ENCODE results near the gene ZNF208. TPM values are rescaled to one million over a fixed set of nuclear protein-coding genes. Genes with fewer than 3 reads are reported as not detected.

The ZNF208 gene
- total and polyA plus RNA-seq, 2 donors (not counting 1 experiment from before 2014, with no cell fraction given), result 4.0 to 11.4 TPM

DNA sequence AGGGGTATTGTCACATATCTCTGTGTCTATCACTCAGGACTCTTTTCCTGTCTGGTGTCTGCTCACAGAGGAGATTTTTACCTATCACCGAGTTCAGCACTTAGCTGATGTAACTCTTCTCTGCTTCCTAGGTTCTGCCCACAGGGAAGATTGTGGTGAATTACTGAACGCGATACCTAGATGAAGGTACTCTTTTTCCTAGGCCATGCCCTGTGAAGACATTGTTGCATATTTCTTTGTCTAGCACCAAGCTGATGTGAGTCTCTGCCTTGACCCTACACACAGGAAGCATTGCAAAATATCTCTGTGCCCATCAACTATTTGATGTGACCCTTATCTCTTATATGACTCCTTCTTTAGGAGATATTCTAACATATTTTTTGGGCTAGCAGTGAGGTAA is 102.7 kb downstream of the ZNF208 start:
- ATAC-seq (ENCODE audit: low read depth), result no peak
- no peak overlapping the region for H3K4me3 ChIP-seq (ENCODE audit: control extremely low read depth in 1 of 5, extremely low read depth in 1 of 5, insufficient read depth in 1 of 5, low read depth in 2 of 5, low read length in 4 of 5)
- no peaks in the 10 kb centered on the region for H3K36me3 ChIP-seq (replicated peaks in 1 of 2; ENCODE audit: control extremely low read depth in 1 of 2, control insufficient read depth in 1 of 2, extremely low read depth in 1 of 2, insufficient read depth in 2 of 2, low read length in 1 of 2)
- H3K9me3 ChIP-seq (ENCODE audit: control extremely low read depth in 1 of 3, control insufficient read depth in 2 of 3, insufficient read depth in 1 of 3, low read length in 2 of 3), result peaks cover 0 to 11% (median 3%) of the 10 kb centered on the region in 3 donors
- DNase-seq, result no peak
- no peaks in the 10 kb centered on the region for H3K27me3 ChIP-seq (replicated peaks in 1 of 4; ENCODE audit: control extremely low read depth in 1 of 4, control insufficient read depth in 3 of 4, insufficient read depth in 4 of 4, low read length in 3 of 4)
- intact Hi-C loops (cut with micrococcal nuclease), result no loop called here
- Mint-ChIP-seq H3K4me1 (no peaks in the 10 kb centered on the region), H3K27ac (no peak overlapping the region), H3K4me3 (no peak overlapping the region), H3K27me3 (no peaks in the 10 kb centered on the region), H3K9me3 (ENCODE audit: insufficient read depth) (peaks cover 10% of the 10 kb centered on the region)
- WGBS (ENCODE audit: insufficient coverage), result 94% methylated on average over 2 of the region's 3 CpGs
- no peaks in the 10 kb centered on the region for H4K20me1 ChIP-seq (ENCODE audit: control insufficient read depth, insufficient read depth, low read length, poor library complexity, severe bottlenecking)
- no peaks in the 10 kb centered on the region for H3K4me1 ChIP-seq (ENCODE audit: control insufficient read depth in 2 of 2, insufficient read depth in 2 of 2, low read length in 2 of 2)
- H3K9ac ChIP-seq (ENCODE audit: low read length), result no peak overlapping the region
- no peak overlapping the region for H3K4me2 ChIP-seq (replicated peaks; ENCODE audit: low read depth, low read length, poor library complexity, severe bottlenecking)
- ChIA-PET CTCF (no interaction called here), POLR2A (no interaction called here)
- no peak overlapping the region for H3K27ac ChIP-seq (ENCODE audit: low read length in 2 of 2)
- no peak for TF ChIP-seq EZH2 (IDR thresholded peaks at IDR 0.05; ENCODE audit: borderline replicate concordance, insufficient read depth, low read depth, low read length, poor library complexity, severe bottlenecking)
- TF ChIP-seq, protein P1, sequence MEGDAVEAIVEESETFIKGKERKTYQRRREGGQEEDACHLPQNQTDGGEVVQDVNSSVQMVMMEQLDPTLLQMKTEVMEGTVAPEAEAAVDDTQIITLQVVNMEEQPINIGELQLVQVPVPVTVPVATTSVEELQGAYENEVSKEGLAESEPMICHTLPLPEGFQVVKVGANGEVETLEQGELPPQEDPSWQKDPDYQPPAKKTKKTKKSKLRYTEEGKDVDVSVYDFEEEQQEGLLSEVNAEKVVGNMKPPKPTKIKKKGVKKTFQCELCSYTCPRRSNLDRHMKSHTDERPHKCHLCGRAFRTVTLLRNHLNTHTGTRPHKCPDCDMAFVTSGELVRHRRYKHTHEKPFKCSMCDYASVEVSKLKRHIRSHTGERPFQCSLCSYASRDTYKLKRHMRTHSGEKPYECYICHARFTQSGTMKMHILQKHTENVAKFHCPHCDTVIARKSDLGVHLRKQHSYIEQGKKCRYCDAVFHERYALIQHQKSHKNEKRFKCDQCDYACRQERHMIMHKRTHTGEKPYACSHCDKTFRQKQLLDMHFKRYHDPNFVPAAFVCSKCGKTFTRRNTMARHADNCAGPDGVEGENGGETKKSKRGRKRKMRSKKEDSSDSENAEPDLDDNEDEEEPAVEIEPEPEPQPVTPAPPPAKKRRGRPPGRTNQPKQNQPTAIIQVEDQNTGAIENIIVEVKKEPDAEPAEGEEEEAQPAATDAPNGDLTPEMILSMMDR (IDR thresholded peaks at IDR 0.05), result no peak
- H2AFZ ChIP-seq (ENCODE audit: insufficient read depth, low read depth, low read length, poor library complexity, severe bottlenecking), result no peak overlapping the region
- no peaks in the 10 kb centered on the region for H3K79me2 ChIP-seq (ENCODE audit: control insufficient read depth, insufficient read depth, low read length)

DNA sequence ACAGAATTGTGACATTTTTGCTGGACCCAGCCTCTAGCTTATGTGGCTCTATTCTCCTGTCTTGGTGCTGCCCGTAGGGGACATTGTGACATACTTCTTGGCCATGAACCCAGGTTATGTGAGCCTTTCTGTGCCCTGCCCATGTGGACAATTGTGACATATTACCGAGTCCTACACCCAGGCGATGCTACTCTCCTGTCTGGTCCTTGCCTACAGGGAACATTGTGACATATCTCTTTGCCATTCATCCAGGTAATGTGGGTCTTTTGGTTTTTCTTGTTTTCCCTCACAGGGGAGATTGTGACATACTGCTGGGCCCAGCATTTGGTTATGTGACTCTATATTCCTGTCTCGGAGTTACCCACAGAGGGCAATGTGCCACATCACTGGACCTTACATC is 103.2 kb downstream of the ZNF208 start:
- Mint-ChIP-seq H3K4me3 (no peak overlapping the region), H3K27me3 (no peaks in the 10 kb centered on the region), H3K9me3 (ENCODE audit: insufficient read depth) (peaks cover 6% of the 10 kb centered on the region), H3K4me1 (no peaks in the 10 kb centered on the region), H3K27ac (no peak overlapping the region)
- ChIA-PET CTCF (no interaction called here), POLR2A (no interaction called here)
- 90% methylated on average over 3 of the region's 4 CpGs for WGBS (ENCODE audit: insufficient coverage)
- H3K27ac ChIP-seq (ENCODE audit: low read length in 2 of 2), result no peak overlapping the region
- H3K4me2 ChIP-seq (replicated peaks; ENCODE audit: low read depth, low read length, poor library complexity, severe bottlenecking), result no peak overlapping the region
- no peak for DNase-seq
- no peak overlapping the region for H2AFZ ChIP-seq (ENCODE audit: insufficient read depth, low read depth, low read length, poor library complexity, severe bottlenecking)
- H3K4me1 ChIP-seq (ENCODE audit: control insufficient read depth in 2 of 2, insufficient read depth in 2 of 2, low read length in 2 of 2), result no peaks in the 10 kb centered on the region
- ATAC-seq (ENCODE audit: low read depth), result no peak
- intact Hi-C loops (cut with micrococcal nuclease), result no loop called here
- H4K20me1 ChIP-seq (ENCODE audit: control insufficient read depth, insufficient read depth, low read length, poor library complexity, severe bottlenecking), result no peaks in the 10 kb centered on the region
- no peak for TF ChIP-seq EZH2 (IDR thresholded peaks at IDR 0.05; ENCODE audit: borderline replicate concordance, insufficient read depth, low read depth, low read length, poor library complexity, severe bottlenecking)
- no peaks in the 10 kb centered on the region for H3K36me3 ChIP-seq (replicated peaks in 1 of 2; ENCODE audit: control extremely low read depth in 1 of 2, control insufficient read depth in 1 of 2, extremely low read depth in 1 of 2, insufficient read depth in 2 of 2, low read length in 1 of 2)
- no peaks in the 10 kb centered on the region for H3K27me3 ChIP-seq (replicated peaks in 1 of 4; ENCODE audit: control extremely low read depth in 1 of 4, control insufficient read depth in 3 of 4, insufficient read depth in 4 of 4, low read length in 3 of 4)
- H3K4me3 ChIP-seq (ENCODE audit: control extremely low read depth in 1 of 5, extremely low read depth in 1 of 5, insufficient read depth in 1 of 5, low read depth in 2 of 5, low read length in 4 of 5), result no peak overlapping the region
- no peaks in the 10 kb centered on the region for H3K79me2 ChIP-seq (ENCODE audit: control insufficient read depth, insufficient read depth, low read length)
- peaks cover 0 to 11% (median 3%) of the 10 kb centered on the region in 3 donors for H3K9me3 ChIP-seq (ENCODE audit: control extremely low read depth in 1 of 3, control insufficient read depth in 2 of 3, insufficient read depth in 1 of 3, low read length in 2 of 3)
- no peak overlapping the region for H3K9ac ChIP-seq (ENCODE audit: low read length)

Measured in B cell (primary cell).